ENCODE data around the gene TIAM1.

The TIAM1 gene

GRCh38 chr21:31257265-31257664 lies 86.8 kb downstream of the TIAM1 start:
- TF ChIP-seq CTCF (IDR thresholded peaks at IDR 0.05; ENCODE audit: poor library complexity, severe bottlenecking) = no peak
- no peak overlapping the region for H3K27ac ChIP-seq (ENCODE audit: poor library complexity, severe bottlenecking)
- DNase-seq (ENCODE audit: low spot score) (no peak), ATAC-seq (ENCODE audit: low read depth) (no peak)
- H3K36me3 ChIP-seq (ENCODE audit: low read depth) = no peaks in the 10 kb centered on the region
- H3K9me3 ChIP-seq (ENCODE audit: severe bottlenecking) = no peaks in the 10 kb centered on the region
- H3K4me3 ChIP-seq (ENCODE audit: severe bottlenecking) = no peak overlapping the region
- no peaks in the 10 kb centered on the region for H3K4me1 ChIP-seq (ENCODE audit: insufficient read depth, poor library complexity, severe bottlenecking)
- H3K27me3 ChIP-seq (ENCODE audit: insufficient read depth, poor library complexity, severe bottlenecking) = no peaks in the 10 kb centered on the region

GRCh38 chr21:31255896-31256295 lies 88.2 kb downstream of the TIAM1 start:
- no peak overlapping the region for H3K4me3 ChIP-seq (ENCODE audit: severe bottlenecking)
- H3K27ac ChIP-seq (ENCODE audit: poor library complexity, severe bottlenecking) = no peak overlapping the region
- H3K27me3 ChIP-seq (ENCODE audit: insufficient read depth, poor library complexity, severe bottlenecking) = no peaks in the 10 kb centered on the region
- DNase-seq (ENCODE audit: low spot score) (no peak), ATAC-seq (ENCODE audit: low read depth) (no peak)
- no peaks in the 10 kb centered on the region for H3K9me3 ChIP-seq (ENCODE audit: severe bottlenecking)
- no peak for TF ChIP-seq CTCF (IDR thresholded peaks at IDR 0.05; ENCODE audit: poor library complexity, severe bottlenecking)
- no peaks in the 10 kb centered on the region for H3K4me1 ChIP-seq (ENCODE audit: insufficient read depth, poor library complexity, severe bottlenecking)
- no peaks in the 10 kb centered on the region for H3K36me3 ChIP-seq (ENCODE audit: low read depth)

- no peak for TF ChIP-seq CTCF (IDR thresholded peaks at IDR 0.05; ENCODE audit: poor library complexity, severe bottlenecking)
- no peaks in the 10 kb centered on the region for H3K9me3 ChIP-seq (ENCODE audit: severe bottlenecking)
- H3K4me1 ChIP-seq (ENCODE audit: insufficient read depth, poor library complexity, severe bottlenecking) = no peaks in the 10 kb centered on the region
- no peak overlapping the region for H3K27ac ChIP-seq (ENCODE audit: poor library complexity, severe bottlenecking)
- ATAC-seq (ENCODE audit: low read depth) (no peak), DNase-seq (ENCODE audit: low spot score) (no peak)
- H3K27me3 ChIP-seq (ENCODE audit: insufficient read depth, poor library complexity, severe bottlenecking) = no peaks in the 10 kb centered on the region
- no peaks in the 10 kb centered on the region for H3K36me3 ChIP-seq (ENCODE audit: low read depth)
- no peak overlapping the region for H3K4me3 ChIP-seq (ENCODE audit: severe bottlenecking)
Measured at GRCh38 chr21:31255036-31255435, 89.0 kb downstream of the TIAM1 start.

GRCh38 chr21:31254131-31254530 lies 89.9 kb downstream of the TIAM1 start:
- no peak for TF ChIP-seq CTCF (IDR thresholded peaks at IDR 0.05; ENCODE audit: poor library complexity, severe bottlenecking)
- no peaks in the 10 kb centered on the region for H3K36me3 ChIP-seq (ENCODE audit: low read depth)
- H3K27ac ChIP-seq (ENCODE audit: poor library complexity, severe bottlenecking) = no peak overlapping the region
- no peaks in the 10 kb centered on the region for H3K27me3 ChIP-seq (ENCODE audit: insufficient read depth, poor library complexity, severe bottlenecking)
- no peak for DNase-seq (ENCODE audit: low spot score)
- H3K4me1 ChIP-seq (ENCODE audit: insufficient read depth, poor library complexity, severe bottlenecking) = no peaks in the 10 kb centered on the region
- no peak overlapping the region for H3K4me3 ChIP-seq (ENCODE audit: severe bottlenecking)
- no peak for ATAC-seq (ENCODE audit: low read depth)
- H3K9me3 ChIP-seq (ENCODE audit: severe bottlenecking) = no peaks in the 10 kb centered on the region

- no peak for TF ChIP-seq CTCF (IDR thresholded peaks at IDR 0.05; ENCODE audit: poor library complexity, severe bottlenecking)
- H3K4me3 ChIP-seq (ENCODE audit: severe bottlenecking) = no peak overlapping the region
- no peaks in the 10 kb centered on the region for H3K4me1 ChIP-seq (ENCODE audit: insufficient read depth, poor library complexity, severe bottlenecking)
- no peak for ATAC-seq (ENCODE audit: low read depth)
- H3K27ac ChIP-seq (ENCODE audit: poor library complexity, severe bottlenecking) = no peak overlapping the region
- H3K27me3 ChIP-seq (ENCODE audit: insufficient read depth, poor library complexity, severe bottlenecking) = no peaks in the 10 kb centered on the region
- H3K9me3 ChIP-seq (ENCODE audit: severe bottlenecking) = no peaks in the 10 kb centered on the region
- no peaks in the 10 kb centered on the region for H3K36me3 ChIP-seq (ENCODE audit: low read depth)
- no peak for DNase-seq (ENCODE audit: low spot score)
Measured at GRCh38 chr21:31253684-31254083, 90.4 kb downstream of the TIAM1 start.

Data from RWPE2 (cell line).